Measurements from ENCODE around the gene ITPR3.
"Not testable (repeated sequence)": the region's sequence is repeated elsewhere in the genome, so short reads cannot be mapped to it uniquely, and the experiment has no call there.

ITPR3 gene

GRCh38 chr6:33591424-33592032 is 29.6 kb upstream of the ITPR3 start:
- DNase-seq, result no peak

- no peak for DNase-seq
Observed at GRCh38 chr6:33592280-33592594, 28.9 kb upstream of the ITPR3 start.

DNA sequence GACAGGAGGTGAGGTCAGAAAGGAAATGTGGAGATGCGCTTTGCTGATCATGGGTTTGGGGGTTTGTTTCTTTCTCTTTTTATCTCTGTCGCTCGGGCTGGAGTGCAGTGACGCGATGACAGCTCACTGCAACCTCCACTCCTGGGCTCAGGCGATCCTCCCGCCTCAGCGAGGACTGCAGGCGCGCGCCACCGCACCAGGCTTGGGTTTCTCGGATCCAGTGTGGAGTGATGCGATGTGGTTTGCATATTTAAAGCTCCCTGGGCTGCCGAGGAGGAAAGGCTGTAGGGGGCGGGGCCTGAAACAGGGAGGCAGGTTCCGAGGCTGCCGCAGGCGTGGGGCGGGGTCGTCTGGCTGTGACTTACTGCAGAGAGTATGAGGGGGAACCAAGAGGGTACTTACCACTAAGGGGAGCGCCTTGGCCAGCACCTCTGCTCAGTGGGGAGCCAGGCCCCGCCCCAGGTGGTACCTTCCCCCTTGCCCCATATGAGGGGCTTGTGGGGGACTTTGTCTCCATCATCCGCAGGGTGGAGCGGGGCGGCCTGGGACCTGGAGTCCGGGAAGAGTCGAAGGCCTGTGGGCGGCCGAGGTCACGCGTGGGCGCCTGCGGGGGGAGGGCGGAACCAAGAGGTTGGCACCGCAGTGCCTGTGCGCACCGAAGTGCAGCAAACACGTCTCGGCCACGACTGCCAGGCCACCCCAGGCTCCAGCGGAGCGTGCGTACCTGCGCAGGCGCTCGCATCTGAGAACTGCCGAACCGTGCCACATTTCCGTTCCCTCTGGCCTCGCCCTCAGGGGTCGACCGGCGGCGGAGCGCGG is 28.3 kb upstream of the ITPR3 start:
- DNase-seq, result no peak

- DNase-seq, result no peak
Observed at GRCh38 chr6:33593414-33593727, 27.8 kb upstream of the ITPR3 start.

- no peak for DNase-seq
Observed at GRCh38 chr6:33595001-33595846, 25.9 kb upstream of the ITPR3 start.

DNA sequence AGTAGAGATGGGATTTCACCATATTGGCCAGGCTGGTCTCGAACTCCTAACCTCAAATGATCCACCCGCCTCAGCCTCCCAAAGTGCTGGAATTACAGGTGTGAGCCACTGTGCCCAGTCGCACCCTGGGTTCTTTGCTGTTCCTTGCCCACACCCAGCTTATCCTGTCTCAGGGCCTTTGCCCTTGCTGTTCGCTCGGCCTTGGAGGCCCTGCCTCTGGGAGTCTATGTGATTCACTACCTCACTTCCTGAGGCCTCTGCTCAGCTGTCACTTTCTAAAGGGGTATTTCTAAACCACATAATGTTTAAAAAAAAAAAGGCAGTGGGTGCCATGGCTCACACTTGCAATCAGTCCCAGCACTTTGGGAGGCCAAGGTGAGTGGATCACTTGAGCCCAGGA is 24.2 kb upstream of the ITPR3 start:
- not testable (repeated sequence) for DNase-seq

GRCh38 chr6:33597551-33598322 is 23.4 kb upstream of the ITPR3 start:
- no peak for DNase-seq

DNA sequence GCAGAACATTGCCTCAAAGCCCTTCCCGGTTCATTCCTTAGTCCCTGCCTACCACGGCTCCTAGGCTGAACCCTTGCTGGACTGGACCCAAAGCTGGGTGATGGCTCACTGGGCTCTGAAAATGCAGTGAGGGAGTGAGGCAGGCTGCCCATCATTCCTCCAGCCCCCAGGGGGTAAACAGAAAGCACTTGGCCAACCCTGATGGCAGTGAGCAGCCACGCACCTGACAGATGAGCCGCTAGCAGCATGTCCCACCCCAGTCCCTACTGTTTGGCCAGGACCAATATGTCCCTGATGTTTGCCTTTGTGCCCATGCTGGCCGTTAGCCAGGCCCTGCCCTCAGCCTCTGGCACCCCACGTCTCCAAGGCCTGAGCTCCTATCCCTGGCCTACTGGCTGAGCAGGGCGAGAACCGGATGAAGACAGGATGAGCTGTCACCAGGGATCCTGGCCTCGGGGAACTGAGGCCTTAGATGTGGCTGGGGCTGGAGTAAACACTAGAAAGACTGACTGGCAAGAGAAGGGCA is 21.6 kb upstream of the ITPR3 start:
- no peak for DNase-seq

GRCh38 chr6:33600761-33601160 is 20.4 kb upstream of the ITPR3 start:
- DNase-seq, result no peak

DNA sequence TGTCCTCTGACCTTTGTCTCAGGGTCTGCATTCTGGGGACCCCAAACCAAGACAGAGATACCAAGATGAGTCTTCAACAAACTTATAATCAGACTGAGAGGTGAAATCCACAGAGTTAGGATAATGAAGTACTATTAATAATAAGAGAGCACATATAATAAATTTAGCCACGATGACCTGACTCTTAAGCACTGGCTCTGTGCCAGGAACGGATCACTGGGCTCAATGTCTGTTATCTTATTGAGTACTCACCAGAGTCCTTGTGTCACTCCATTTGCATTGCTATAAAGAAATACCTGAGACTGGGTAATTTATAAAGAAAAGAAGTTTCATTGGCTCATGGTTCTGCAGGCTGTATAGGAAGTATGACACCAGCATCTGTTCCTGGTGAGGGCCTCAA is 18.9 kb upstream of the ITPR3 start:
- DNase-seq, result no peak

GRCh38 chr6:33604941-33605854 is 15.9 kb upstream of the ITPR3 start:
- DNase-seq, result no peak

GRCh38 chr6:33606642-33607041 is 14.5 kb upstream of the ITPR3 start:
- DNase-seq, result no peak

DNA sequence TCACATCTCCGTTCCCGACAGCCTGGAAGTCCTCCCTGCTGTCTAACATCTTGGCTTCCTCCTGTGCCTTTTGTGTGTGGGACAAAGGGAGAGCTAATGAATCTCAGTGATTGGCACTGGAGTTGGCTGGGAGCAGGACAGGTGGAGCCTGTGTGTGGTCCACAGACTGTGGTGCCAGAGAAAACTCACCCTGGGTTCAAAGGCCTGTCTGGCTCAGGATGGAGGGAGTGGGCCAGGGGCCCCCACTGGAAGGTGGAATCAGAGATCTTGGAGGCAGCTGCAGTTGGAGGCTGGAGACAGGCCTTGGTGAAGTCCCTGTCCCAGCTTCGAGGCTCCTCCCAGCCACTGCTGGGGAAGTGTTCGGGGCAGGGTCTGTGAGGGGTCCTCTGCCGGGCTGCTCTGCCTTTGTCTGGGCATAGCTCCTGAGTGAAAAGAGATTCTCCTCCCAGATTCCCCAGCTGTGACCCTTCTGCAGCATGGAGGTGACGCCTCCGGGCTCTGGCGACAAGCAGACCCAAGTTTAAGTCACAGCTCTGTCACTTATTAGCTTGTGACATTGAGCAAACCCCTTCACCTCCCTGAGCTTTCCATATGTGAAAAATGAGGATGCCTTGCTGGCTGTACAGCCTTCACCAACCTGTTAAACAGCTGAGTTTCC is 13.9 kb upstream of the ITPR3 start:
- DNase-seq, result no peak

GRCh38 chr6:33607784-33608161 is 13.3 kb upstream of the ITPR3 start:
- DNase-seq, result no peak

GRCh38 chr6:33609019-33609418 is 12.1 kb upstream of the ITPR3 start:
- no peak for DNase-seq

GRCh38 chr6:33609528-33609927 is 11.6 kb upstream of the ITPR3 start:
- peak; percentile 19 for DNase-seq

- no peak for DNase-seq
Observed at GRCh38 chr6:33610067-33610466, 11.1 kb upstream of the ITPR3 start.

DNA sequence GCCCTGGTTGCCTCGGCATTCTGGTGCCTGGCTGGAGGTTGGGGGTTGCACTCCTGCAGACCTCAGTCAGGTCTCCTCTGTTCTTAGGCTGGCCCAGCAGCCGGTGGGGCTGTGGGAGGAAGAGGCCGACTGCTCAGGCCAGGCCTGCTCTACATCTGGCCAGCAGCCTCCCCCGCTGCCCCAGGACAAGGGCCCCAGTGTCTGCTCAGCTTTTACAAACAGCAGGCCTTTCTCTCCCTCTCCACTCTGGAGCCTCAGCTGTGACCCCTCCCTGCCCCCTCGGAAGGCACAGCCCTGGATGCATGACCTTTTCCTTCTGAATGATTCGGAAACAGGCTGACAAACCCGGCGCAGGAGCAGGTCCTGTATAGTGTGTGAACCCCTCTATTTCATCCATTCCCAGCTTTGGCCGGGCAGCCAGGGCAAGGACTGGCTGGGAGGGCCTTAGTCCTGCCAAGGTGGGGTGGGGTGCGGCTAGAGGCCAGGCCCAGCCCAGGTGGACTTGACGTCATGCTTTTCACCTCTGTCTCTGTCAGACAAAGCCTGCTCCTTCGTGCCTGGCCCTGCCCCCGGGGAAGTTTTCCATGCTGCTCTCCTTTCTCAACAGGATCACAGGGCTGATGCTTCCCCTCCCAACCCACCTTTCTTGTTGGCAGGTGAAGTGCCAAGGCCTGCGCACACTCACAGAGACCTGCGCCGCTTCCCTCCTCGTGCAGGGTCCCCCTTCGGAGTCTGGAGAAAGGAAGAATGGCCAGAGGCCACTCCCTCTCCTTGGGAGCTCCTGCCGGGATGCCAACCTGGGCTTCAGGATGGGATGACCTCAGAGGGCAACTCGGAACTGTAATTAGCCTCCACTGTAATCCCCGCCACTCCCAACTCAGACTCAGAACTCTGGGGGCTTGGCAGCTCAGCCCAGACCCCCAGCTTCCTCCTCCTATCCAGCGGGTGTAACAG is 10.1 kb upstream of the ITPR3 start:
- no peak for DNase-seq

DNA sequence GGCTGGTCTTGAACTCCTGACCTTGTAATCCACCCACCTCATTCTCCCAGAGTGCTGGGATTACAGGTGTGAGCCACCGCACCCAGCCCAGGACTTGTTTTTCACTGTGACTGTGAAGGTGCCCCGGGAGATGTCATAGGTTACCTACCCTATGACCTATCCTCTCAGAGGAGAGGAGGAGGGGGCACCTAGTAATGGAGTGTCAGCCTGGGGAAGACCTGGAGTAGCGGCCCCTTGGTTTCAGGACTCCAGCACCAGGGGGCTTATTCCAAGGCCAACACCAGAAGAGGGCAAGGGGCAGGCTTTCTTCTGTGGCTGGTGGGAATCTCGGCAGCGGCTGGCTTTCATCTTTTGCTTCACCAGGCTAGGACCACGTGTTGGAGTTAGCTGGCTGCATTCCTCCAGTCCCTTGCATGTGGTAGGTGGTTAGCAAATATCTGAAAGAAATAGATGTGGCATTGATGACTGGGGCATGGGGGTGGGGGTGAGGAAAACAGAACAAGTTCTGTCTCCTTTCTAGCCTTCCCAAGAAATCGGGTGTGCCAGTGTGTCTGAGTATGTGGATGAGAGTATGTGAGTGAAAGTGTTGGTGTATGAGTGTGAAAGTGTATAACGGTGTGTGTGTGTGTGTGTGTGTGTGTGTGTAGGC is 7.9 kb upstream of the ITPR3 start:
- DNase-seq, result peak; percentile 58

DNA sequence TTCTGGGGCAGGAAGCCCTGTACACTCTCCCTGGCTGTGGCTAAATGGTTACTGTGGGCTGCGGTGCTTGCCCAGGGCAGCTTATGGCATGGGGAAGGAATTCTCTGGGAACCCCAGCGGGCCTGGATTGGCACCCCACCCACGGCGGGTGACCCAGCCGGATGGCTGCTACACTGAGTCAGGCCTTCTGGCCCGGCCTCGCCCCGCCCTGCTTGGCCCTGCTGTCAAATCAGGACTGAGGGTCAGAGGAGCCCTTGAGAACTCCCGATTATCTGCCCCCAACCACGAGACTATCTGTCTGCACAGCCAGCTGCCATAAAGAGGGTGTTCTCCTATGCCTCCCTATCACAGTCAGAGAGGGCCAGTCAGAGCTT is 7.3 kb upstream of the ITPR3 start:
- DNase-seq, result no peak

Data from fibroblast of skin of right quadriceps (primary cell).